PC-3 (cell line): ENCODE results near the gene GPR183.

Experiments used
- EZH2 ChIP-seq: fragments of 300-600 bp; sonication (generic); IDR thresholded peaks from one replicate; pipeline ENCODE4 v1.6.1; 2017; ENCODE audit warnings: antibody characterized with exemption, mild to moderate bottlenecking, low read length; ENCODE audit not compliant: unreplicated experiment
- EZH2phosphoT487 ChIP-seq: fragments of 300-600 bp; sonication (generic); IDR thresholded peaks from 2 replicates; pipeline ENCODE4 v1.6.1; 2018; ENCODE audit warnings: mild to moderate bottlenecking, antibody characterized with exemption, low read length, borderline replicate concordance
- TF ChIP-seq, protein P1 (sequence below): fragments of 300-600 bp; sonication (generic); conservative IDR thresholded peaks from 2 replicates; pipeline ENCODE4 v1.5.1; 2017; ENCODE audit warnings: antibody characterized with exemption, low read depth, mild to moderate bottlenecking, low read length

DNA sequence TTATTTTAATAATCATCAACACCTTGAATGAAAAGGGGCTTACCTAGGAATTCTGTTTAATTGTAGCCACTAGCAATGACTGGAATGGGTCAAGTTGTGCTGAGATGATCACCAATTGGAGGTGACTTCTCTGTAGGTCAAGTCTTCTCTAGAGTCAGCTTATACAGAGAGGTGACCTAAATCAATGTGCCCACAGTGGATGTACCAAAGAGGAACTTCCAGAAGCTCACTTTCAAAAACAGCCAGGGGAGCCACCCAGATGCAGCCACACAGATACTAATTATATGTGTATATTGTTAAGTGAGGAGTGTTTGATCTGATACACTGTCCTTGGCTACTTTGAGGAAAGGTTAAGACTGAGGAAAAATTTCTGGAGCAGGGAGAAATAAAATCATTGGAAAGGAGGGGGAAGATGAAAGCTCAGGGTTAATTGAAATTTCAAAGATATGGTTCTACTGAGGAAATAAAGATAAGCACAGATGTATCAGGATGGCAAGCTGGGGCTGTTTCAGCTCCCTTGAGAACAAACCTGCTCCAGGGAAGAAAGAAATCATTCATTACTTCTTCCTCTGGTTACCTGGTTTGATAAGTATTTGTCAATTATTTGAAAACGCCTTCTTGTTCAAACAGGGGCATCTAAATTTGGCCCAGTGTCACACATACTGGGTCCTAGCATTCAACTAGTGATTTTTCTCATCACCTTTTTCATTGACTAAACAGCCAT, 5.1 kb downstream of the GPR183 start:
- TF ChIP-seq, protein P1, sequence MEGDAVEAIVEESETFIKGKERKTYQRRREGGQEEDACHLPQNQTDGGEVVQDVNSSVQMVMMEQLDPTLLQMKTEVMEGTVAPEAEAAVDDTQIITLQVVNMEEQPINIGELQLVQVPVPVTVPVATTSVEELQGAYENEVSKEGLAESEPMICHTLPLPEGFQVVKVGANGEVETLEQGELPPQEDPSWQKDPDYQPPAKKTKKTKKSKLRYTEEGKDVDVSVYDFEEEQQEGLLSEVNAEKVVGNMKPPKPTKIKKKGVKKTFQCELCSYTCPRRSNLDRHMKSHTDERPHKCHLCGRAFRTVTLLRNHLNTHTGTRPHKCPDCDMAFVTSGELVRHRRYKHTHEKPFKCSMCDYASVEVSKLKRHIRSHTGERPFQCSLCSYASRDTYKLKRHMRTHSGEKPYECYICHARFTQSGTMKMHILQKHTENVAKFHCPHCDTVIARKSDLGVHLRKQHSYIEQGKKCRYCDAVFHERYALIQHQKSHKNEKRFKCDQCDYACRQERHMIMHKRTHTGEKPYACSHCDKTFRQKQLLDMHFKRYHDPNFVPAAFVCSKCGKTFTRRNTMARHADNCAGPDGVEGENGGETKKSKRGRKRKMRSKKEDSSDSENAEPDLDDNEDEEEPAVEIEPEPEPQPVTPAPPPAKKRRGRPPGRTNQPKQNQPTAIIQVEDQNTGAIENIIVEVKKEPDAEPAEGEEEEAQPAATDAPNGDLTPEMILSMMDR: no peak
- TF ChIP-seq EZH2 (no peak), EZH2phosphoT487 (no peak)
